ENCODE measurements around the gene CPA3.

Gene CPA3

GRCh38 chr3:148815316-148816110 lies 49.6 kb upstream of the CPA3 start (continued):
- TF ChIP-seq ZNF677 (tag by site-specific recombination; IDR thresholded peaks at IDR 0.05) = no peak
- TF ChIP-seq ZNF596 (tag by site-specific recombination; IDR thresholded peaks at IDR 0.05) = no peak
- no peak for TF ChIP-seq ZXDB (tag by site-specific recombination; IDR thresholded peaks at IDR 0.05)
- TF ChIP-seq, protein P1, sequence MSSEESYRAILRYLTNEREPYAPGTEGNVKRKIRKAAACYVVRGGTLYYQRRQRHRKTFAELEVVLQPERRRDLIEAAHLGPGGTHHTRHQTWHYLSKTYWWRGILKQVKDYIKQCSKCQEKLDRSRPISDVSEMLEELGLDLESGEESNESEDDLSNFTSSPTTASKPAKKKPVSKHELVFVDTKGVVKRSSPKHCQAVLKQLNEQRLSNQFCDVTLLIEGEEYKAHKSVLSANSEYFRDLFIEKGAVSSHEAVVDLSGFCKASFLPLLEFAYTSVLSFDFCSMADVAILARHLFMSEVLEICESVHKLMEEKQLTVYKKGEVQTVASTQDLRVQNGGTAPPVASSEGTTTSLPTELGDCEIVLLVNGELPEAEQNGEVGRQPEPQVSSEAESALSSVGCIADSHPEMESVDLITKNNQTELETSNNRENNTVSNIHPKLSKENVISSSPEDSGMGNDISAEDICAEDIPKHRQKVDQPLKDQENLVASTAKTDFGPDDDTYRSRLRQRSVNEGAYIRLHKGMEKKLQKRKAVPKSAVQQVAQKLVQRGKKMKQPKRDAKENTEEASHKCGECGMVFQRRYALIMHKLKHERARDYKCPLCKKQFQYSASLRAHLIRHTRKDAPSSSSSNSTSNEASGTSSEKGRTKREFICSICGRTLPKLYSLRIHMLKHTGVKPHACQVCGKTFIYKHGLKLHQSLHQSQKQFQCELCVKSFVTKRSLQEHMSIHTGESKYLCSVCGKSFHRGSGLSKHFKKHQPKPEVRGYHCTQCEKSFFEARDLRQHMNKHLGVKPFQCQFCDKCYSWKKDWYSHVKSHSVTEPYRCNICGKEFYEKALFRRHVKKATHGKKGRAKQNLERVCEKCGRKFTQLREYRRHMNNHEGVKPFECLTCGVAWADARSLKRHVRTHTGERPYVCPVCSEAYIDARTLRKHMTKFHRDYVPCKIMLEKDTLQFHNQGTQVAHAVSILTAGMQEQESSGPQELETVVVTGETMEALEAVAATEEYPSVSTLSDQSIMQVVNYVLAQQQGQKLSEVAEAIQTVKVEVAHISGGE (tag by site-specific recombination; conservative IDR thresholded peaks at IDR 0.05; ENCODE audit: low read depth) = no peak
- no peak for TF ChIP-seq ZBTB17 (tag by site-specific recombination; IDR thresholded peaks at IDR 0.05)
- TF ChIP-seq ZNF146 (tag by site-specific recombination; IDR thresholded peaks at IDR 0.05) = no peak
- no peak for TF ChIP-seq ZNF324 (tag by site-specific recombination; IDR thresholded peaks at IDR 0.05)
- TF ChIP-seq SP3 (tag by site-specific recombination; IDR thresholded peaks at IDR 0.05) = no peak
- no peak for TF ChIP-seq ZNF747 (tag by site-specific recombination; IDR thresholded peaks at IDR 0.05)
- no peak for TF ChIP-seq ZNF433 (tag by site-specific recombination; IDR thresholded peaks at IDR 0.05; ENCODE audit: low read depth)
- no peak for TF ChIP-seq RBAK (tag by site-specific recombination; IDR thresholded peaks at IDR 0.05)

DNA sequence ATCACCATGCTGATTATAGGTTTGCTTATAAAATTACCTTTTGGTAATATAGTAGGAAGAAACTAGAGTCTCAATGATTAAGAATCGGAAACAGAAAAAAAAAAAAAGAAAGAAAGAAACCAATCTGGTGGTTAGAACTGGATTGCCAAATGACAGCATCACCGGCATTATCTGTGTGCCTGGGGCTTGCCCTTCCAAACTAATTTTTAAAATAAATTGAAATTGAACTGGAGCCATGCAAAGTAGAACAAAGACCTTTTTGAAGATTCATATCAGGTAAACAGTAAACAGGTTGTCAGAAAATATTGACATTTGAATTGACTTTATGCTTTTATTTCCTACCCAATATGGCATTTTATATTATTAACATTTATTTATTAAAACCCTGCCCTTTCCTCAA lies 48.7 kb upstream of the CPA3 start:
- POLR2A ChIA-PET = no interaction called here
- Histone ChIP-seq H3K9me3 (ENCODE audit: control insufficient read depth, insufficient read depth, low read depth, low read length) (no peaks in the 10 kb centered on the region), H3K27ac (ENCODE audit: extremely low read depth, low read depth, low read length) (no peak overlapping the region), H3K4me1 (ENCODE audit: control insufficient read depth, insufficient read depth, low read length) (no peaks in the 10 kb centered on the region), H3K36me3 (ENCODE audit: control insufficient read depth in 2 of 2, insufficient read depth in 1 of 2, low read length in 2 of 2) (no peaks in the 10 kb centered on the region), H3K4me3 (ENCODE audit: low read depth, low read length) (no peak overlapping the region)
- CTCF ChIA-PET = no interaction called here
- TF ChIP-seq ZNF830 (tag by site-specific recombination; IDR thresholded peaks at IDR 0.05; ENCODE audit: low read depth) = no peak
- no peak for TF ChIP-seq ZNF416 (tag by site-specific recombination; IDR thresholded peaks at IDR 0.05)
- no peak for TF ChIP-seq BCL11A (tag by site-specific recombination; IDR thresholded peaks at IDR 0.05; ENCODE audit: low read depth)
- no peak for TF ChIP-seq ZNF394 (tag by site-specific recombination; IDR thresholded peaks at IDR 0.05; ENCODE audit: borderline replicate concordance)
- TF ChIP-seq GFI1B (tag by site-specific recombination; IDR thresholded peaks at IDR 0.05) = no peak
- TF ChIP-seq, protein P2, sequence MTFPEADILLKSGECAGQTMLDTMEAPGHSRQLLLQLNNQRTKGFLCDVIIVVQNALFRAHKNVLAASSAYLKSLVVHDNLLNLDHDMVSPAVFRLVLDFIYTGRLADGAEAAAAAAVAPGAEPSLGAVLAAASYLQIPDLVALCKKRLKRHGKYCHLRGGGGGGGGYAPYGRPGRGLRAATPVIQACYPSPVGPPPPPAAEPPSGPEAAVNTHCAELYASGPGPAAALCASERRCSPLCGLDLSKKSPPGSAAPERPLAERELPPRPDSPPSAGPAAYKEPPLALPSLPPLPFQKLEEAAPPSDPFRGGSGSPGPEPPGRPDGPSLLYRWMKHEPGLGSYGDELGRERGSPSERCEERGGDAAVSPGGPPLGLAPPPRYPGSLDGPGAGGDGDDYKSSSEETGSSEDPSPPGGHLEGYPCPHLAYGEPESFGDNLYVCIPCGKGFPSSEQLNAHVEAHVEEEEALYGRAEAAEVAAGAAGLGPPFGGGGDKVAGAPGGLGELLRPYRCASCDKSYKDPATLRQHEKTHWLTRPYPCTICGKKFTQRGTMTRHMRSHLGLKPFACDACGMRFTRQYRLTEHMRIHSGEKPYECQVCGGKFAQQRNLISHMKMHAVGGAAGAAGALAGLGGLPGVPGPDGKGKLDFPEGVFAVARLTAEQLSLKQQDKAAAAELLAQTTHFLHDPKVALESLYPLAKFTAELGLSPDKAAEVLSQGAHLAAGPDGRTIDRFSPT (tag by site-specific recombination; IDR thresholded peaks at IDR 0.05) = no peak
- TF ChIP-seq ZNF398 (tag by site-specific recombination; IDR thresholded peaks at IDR 0.05) = no peak
- TF ChIP-seq ZBTB20 (tag by site-specific recombination; IDR thresholded peaks at IDR 0.05) = no peak
- no peak for TF ChIP-seq YY2 (tag by site-specific recombination; IDR thresholded peaks at IDR 0.05)
- no peak for TF ChIP-seq ZNF670 (tag by site-specific recombination; IDR thresholded peaks at IDR 0.05; ENCODE audit: low read depth)
- no peak for TF ChIP-seq ZNF776 (tag by site-specific recombination; IDR thresholded peaks at IDR 0.05; ENCODE audit: borderline replicate concordance)
- no peak for TF ChIP-seq ZNF548 (tag by site-specific recombination; IDR thresholded peaks at IDR 0.05)
